RKO (cell line): ENCODE measurements around the gene SH3PXD2A.

Experiments
- DNase-seq: peaks from one replicate; pipeline ENCODE4 v3.0.0-alpha.2; 2016; ENCODE audit warnings: low spot score

SH3PXD2A gene

GRCh38 chr10:103603382-103603781 lies 252.0 kb downstream of the SH3PXD2A start:
- DNase-seq = no peak

- no peak for DNase-seq
These were observed 252.6 kb downstream of the SH3PXD2A start for GRCh38 chr10:103602852-103603155.

GRCh38 chr10:103602028-103602851 lies 253.1 kb downstream of the SH3PXD2A start:
- no peak for DNase-seq

GRCh38 chr10:103600956-103601569 lies 254.3 kb downstream of the SH3PXD2A start:
- DNase-seq = no peak

GRCh38 chr10:103600325-103600724 lies 255.1 kb downstream of the SH3PXD2A start:
- DNase-seq = no peak

GRCh38 chr10:103599907-103600306 lies 255.5 kb downstream of the SH3PXD2A start:
- DNase-seq = no peak

- no peak for DNase-seq
These were observed 256.2 kb downstream of the SH3PXD2A start for GRCh38 chr10:103599211-103599610.

- DNase-seq = peak; percentile 70
These were observed 256.7 kb downstream of the SH3PXD2A start for GRCh38 chr10:103598654-103599115.

GRCh38 chr10:103597003-103597402 lies 258.4 kb downstream of the SH3PXD2A start:
- DNase-seq = no peak

- DNase-seq = no peak
These were observed 259.2 kb downstream of the SH3PXD2A start for GRCh38 chr10:103595933-103596726.

- no peak for DNase-seq
These were observed 262.3 kb downstream of the SH3PXD2A start for GRCh38 chr10:103593022-103593570.

GRCh38 chr10:103592186-103593021 lies 263.0 kb downstream of the SH3PXD2A start:
- DNase-seq = peak; percentile 43

- DNase-seq = no peak
These were observed 264.6 kb downstream of the SH3PXD2A start for GRCh38 chr10:103590744-103591291.

GRCh38 chr10:103590060-103590459 lies 265.3 kb downstream of the SH3PXD2A start:
- DNase-seq = no peak

- DNase-seq = no peak
These were observed 266.2 kb downstream of the SH3PXD2A start for GRCh38 chr10:103589074-103589630.

- no peak for DNase-seq
These were observed 268.3 kb downstream of the SH3PXD2A start for GRCh38 chr10:103587073-103587472.

GRCh38 chr10:103585011-103585405 lies 270.4 kb downstream of the SH3PXD2A start:
- DNase-seq = no peak

GRCh38 chr10:103584216-103585010 lies 271.0 kb downstream of the SH3PXD2A start:
- DNase-seq = no peak

- DNase-seq = no peak
These were observed 271.5 kb downstream of the SH3PXD2A start for GRCh38 chr10:103583871-103584215.
